Muscle layer of duodenum (tissue), 2 donors: Measurements from ENCODE around the gene MGST1.

Experiments used
- H3K27ac ChIP-seq: one replicate; pipeline ENCODE4 v1.7.0; 2013; ENCODE audit warnings: mild to moderate bottlenecking, low read length
- H3K27me3 ChIP-seq: one replicate; pipeline ENCODE4 v1.7.0; 2013; ENCODE audit warnings: low read depth, mild to moderate bottlenecking, control low read depth, low read length
- H3K36me3 ChIP-seq, 2 donors: one replicate each; pipeline ENCODE4 v1.7.0; 2013; ENCODE audit warnings: low read length in 2 of 2, control low read depth in 1 of 2, mild to moderate bottlenecking in 1 of 2; ENCODE audit not compliant: insufficient read depth in 2 of 2, control insufficient read depth in 1 of 2
- H3K4me1 ChIP-seq, 2 donors: one replicate each; pipeline ENCODE4 v1.7.0; 2013; ENCODE audit warnings: low read length in 2 of 2, mild to moderate bottlenecking in 2 of 2, control low read depth in 1 of 2, moderate library complexity in 1 of 2; ENCODE audit not compliant: insufficient read depth in 2 of 2, control insufficient read depth in 1 of 2
- H3K4me3 ChIP-seq, 2 donors: one replicate each; pipeline ENCODE4 v1.7.0; 2013; ENCODE audit warnings: low read length in 2 of 2, low read depth in 1 of 2, mild to moderate bottlenecking in 1 of 2
- H3K9me3 ChIP-seq, 2 donors: one replicate each; pipeline ENCODE4 v1.7.0; 2013; ENCODE audit warnings: low read length in 2 of 2, control low read depth in 1 of 2, mild to moderate bottlenecking in 1 of 2; ENCODE audit not compliant: control insufficient read depth in 1 of 2
- donor health status: healthy.

The MGST1 gene

GRCh38 chr12:16325426-16325825 is 22.0 kb upstream of the MGST1 start:
- H3K4me1 ChIP-seq, result no peaks in the 10 kb centered on the region
- no peaks in the 10 kb centered on the region for H3K27me3 ChIP-seq
- H3K27ac ChIP-seq, result no peak overlapping the region
- H3K9me3 ChIP-seq, result peaks cover 0 to 9% of the 10 kb centered on the region in 2 donors
- no peak overlapping the region for H3K4me3 ChIP-seq
- no peaks in the 10 kb centered on the region for H3K36me3 ChIP-seq

- Histone ChIP-seq H3K9me3 (peaks cover 0 to 9% of the 10 kb centered on the region in 2 donors), H3K27me3 (no peaks in the 10 kb centered on the region), H3K36me3 (no peaks in the 10 kb centered on the region), H3K4me1 (no peaks in the 10 kb centered on the region), H3K27ac (no peak overlapping the region), H3K4me3 (no peak overlapping the region)
Observed at GRCh38 chr12:16327963-16328362, 19.5 kb upstream of the MGST1 start.

GRCh38 chr12:16329594-16329993 is 17.9 kb upstream of the MGST1 start:
- Histone ChIP-seq H3K9me3 (peaks cover 0 to 9% of the 10 kb centered on the region in 2 donors), H3K4me1 (no peaks in the 10 kb centered on the region), H3K36me3 (no peaks in the 10 kb centered on the region), H3K4me3 (no peak overlapping the region), H3K27ac (no peak overlapping the region), H3K27me3 (no peaks in the 10 kb centered on the region)

GRCh38 chr12:16330560-16330959 is 16.9 kb upstream of the MGST1 start:
- H3K27me3 ChIP-seq, result no peaks in the 10 kb centered on the region
- H3K4me3 ChIP-seq, result no peak overlapping the region
- no peak overlapping the region for H3K27ac ChIP-seq
- H3K4me1 ChIP-seq, result no peaks in the 10 kb centered on the region
- H3K9me3 ChIP-seq, result peaks cover 0 to 9% of the 10 kb centered on the region in 2 donors
- no peaks in the 10 kb centered on the region for H3K36me3 ChIP-seq

- Histone ChIP-seq H3K4me3 (no peak overlapping the region), H3K36me3 (no peaks in the 10 kb centered on the region)
Observed at GRCh38 chr12:16331998-16332397, 15.4 kb upstream of the MGST1 start.

GRCh38 chr12:16335838-16336237 is 11.6 kb upstream of the MGST1 start:
- H3K4me1 ChIP-seq, result no peaks in the 10 kb centered on the region
- no peak overlapping the region for H3K4me3 ChIP-seq
- H3K36me3 ChIP-seq, result no peaks in the 10 kb centered on the region
- H3K27me3 ChIP-seq, result no peaks in the 10 kb centered on the region
- no peaks in the 10 kb centered on the region for H3K9me3 ChIP-seq
- no peak overlapping the region for H3K27ac ChIP-seq

More at GRCh38 chr12:16331998-16332397, 15.4 kb upstream of the MGST1 start:
- Histone ChIP-seq H3K4me1 (no peaks in the 10 kb centered on the region), H3K9me3 (peaks cover 0 to 9% of the 10 kb centered on the region in 2 donors), H3K27ac (no peak overlapping the region), H3K27me3 (no peaks in the 10 kb centered on the region)

GRCh38 chr12:16344269-16344668 is 3.2 kb upstream of the MGST1 start:
- H3K27ac ChIP-seq, result no peak overlapping the region
- H3K9me3 ChIP-seq, result no peaks in the 10 kb centered on the region
- peaks cover 0 to 3% of the 10 kb centered on the region in 2 donors for H3K4me1 ChIP-seq
- peaks cover 0 to 6% of the 10 kb centered on the region in 2 donors for H3K36me3 ChIP-seq
- H3K27me3 ChIP-seq, result no peaks in the 10 kb centered on the region
- H3K4me3 ChIP-seq, result no peak overlapping the region

- Histone ChIP-seq H3K27me3 (no peaks in the 10 kb centered on the region), H3K4me1 (peaks cover 0 to 3% of the 10 kb centered on the region in 2 donors), H3K36me3 (peaks cover 0 to 6% of the 10 kb centered on the region in 2 donors), H3K9me3 (no peaks in the 10 kb centered on the region), H3K27ac (no peak overlapping the region), H3K4me3 (no peak overlapping the region)
Observed at GRCh38 chr12:16345105-16345504, 2.3 kb upstream of the MGST1 start.

- H3K27me3 ChIP-seq, result no peaks in the 10 kb centered on the region
- peak overlapping the region; percentile 85 for H3K27ac ChIP-seq
- H3K36me3 ChIP-seq, result peaks cover 0 to 6% of the 10 kb centered on the region in 2 donors
- no peaks in the 10 kb centered on the region for H3K9me3 ChIP-seq
- peak overlapping the region; percentile 58 to 84 for H3K4me3 ChIP-seq
- peaks cover 0 to 3% of the 10 kb centered on the region in 2 donors for H3K4me1 ChIP-seq
Observed at GRCh38 chr12:16346958-16347357, 487 bp upstream of the MGST1 start.

- Histone ChIP-seq H3K4me1 (peaks cover 0 to 3% of the 10 kb centered on the region in 2 donors), H3K27me3 (no peaks in the 10 kb centered on the region), H3K4me3 (peak overlapping the region; percentile 58 to 84), H3K27ac (peak overlapping the region; percentile 85), H3K36me3 (peaks cover 0 to 6% of the 10 kb centered on the region in 2 donors), H3K9me3 (no peaks in the 10 kb centered on the region)
Observed at GRCh38 chr12:16348435-16349130, 1.1 kb downstream of the MGST1 start.

- Histone ChIP-seq H3K4me1 (peaks cover 0 to 3% of the 10 kb centered on the region in 2 donors), H3K36me3 (peaks cover 0 to 6% of the 10 kb centered on the region in 2 donors), H3K4me3 (peak overlapping the region in 1 of 2 donors; percentile 24), H3K27me3 (no peaks in the 10 kb centered on the region), H3K9me3 (no peaks in the 10 kb centered on the region), H3K27ac (peak overlapping the region; percentile 85)
Observed at GRCh38 chr12:16349131-16349460, 1.7 kb downstream of the MGST1 start.

- Histone ChIP-seq H3K27me3 (no peaks in the 10 kb centered on the region), H3K4me1 (peaks cover 0 to 3% of the 10 kb centered on the region in 2 donors), H3K27ac (no peak overlapping the region), H3K4me3 (no peak overlapping the region), H3K36me3 (peaks cover 0 to 6% of the 10 kb centered on the region in 2 donors), H3K9me3 (no peaks in the 10 kb centered on the region)
Observed at GRCh38 chr12:16350682-16351081, 3.2 kb downstream of the MGST1 start.
